HUES6 (cell line): ENCODE measurements around the gene IRF7.
A peak's percentile ranks its signal among the peaks of the same experiment; 100 is the strongest.

Experiments used
- H3K27ac ChIP-seq: 2 replicates; pipeline ENCODE4 v1.7.0; 2013; ENCODE audit warnings: low read depth, mild to moderate bottlenecking, low read length, inconsistent platforms
- H3K27me3 ChIP-seq: 2 replicates; pipeline ENCODE4 v1.6.1; 2013; ENCODE audit warnings: low read length; ENCODE audit not compliant: control insufficient read depth, insufficient read depth
- H3K36me3 ChIP-seq: 2 replicates; pipeline ENCODE4 v1.6.1; 2013; ENCODE audit warnings: low read length; ENCODE audit not compliant: control insufficient read depth, insufficient read depth
- H3K4me1 ChIP-seq: 2 replicates; pipeline ENCODE4 v1.6.1; 2013; ENCODE audit warnings: low read length; ENCODE audit not compliant: control insufficient read depth, insufficient read depth
- H3K4me3 ChIP-seq: 2 replicates; pipeline ENCODE4 v1.5.1; 2013; ENCODE audit warnings: low read depth, low read length
- H3K9ac ChIP-seq: one replicate; pipeline ENCODE4 v1.6.1; 2013; ENCODE audit warnings: mild to moderate bottlenecking, low read length
- H3K9me3 ChIP-seq: 2 replicates; pipeline ENCODE4 v1.6.1; 2013; ENCODE audit warnings: low read depth, low read length; ENCODE audit not compliant: control insufficient read depth, insufficient read depth

Gene IRF7

GRCh38 chr11:618856-619627 is 3.3 kb upstream of the IRF7 start:
- Histone ChIP-seq H3K27ac (no peak overlapping the region), H3K36me3 (peaks cover 7% of the 10 kb centered on the region; the same call in 1 of the 2 replicates), H3K4me3 (no peak overlapping the region), H3K9ac (no peak overlapping the region), H3K27me3 (no peaks in the 10 kb centered on the region), H3K4me1 (peaks cover 13% of the 10 kb centered on the region; the same call in 1 of the 2 replicates), H3K9me3 (no peaks in the 10 kb centered on the region)

GRCh38 chr11:617912-618682 is 2.3 kb upstream of the IRF7 start:
- Histone ChIP-seq H3K9me3 (no peaks in the 10 kb centered on the region), H3K4me1 (peaks cover 16% of the 10 kb centered on the region; the same call in 1 of the 2 replicates), H3K36me3 (peaks cover 10% of the 10 kb centered on the region; the same call in 1 of the 2 replicates), H3K9ac (no peak overlapping the region), H3K27me3 (no peaks in the 10 kb centered on the region), H3K4me3 (no peak overlapping the region), H3K27ac (no peak overlapping the region)

- Histone ChIP-seq H3K27ac (no peak overlapping the region), H3K27me3 (no peaks in the 10 kb centered on the region), H3K9ac (no peak overlapping the region), H3K4me1 (peaks cover 16% of the 10 kb centered on the region; the same call in 1 of the 2 replicates), H3K9me3 (no peaks in the 10 kb centered on the region), H3K36me3 (peaks cover 17% of the 10 kb centered on the region), H3K4me3 (no peak overlapping the region)
Measured at GRCh38 chr11:617199-617911, 1.6 kb upstream of the IRF7 start.

- Histone ChIP-seq H3K27ac (no peak overlapping the region), H3K36me3 (peaks cover 25% of the 10 kb centered on the region), H3K9ac (peak overlapping the region; percentile 78), H3K27me3 (no peaks in the 10 kb centered on the region), H3K9me3 (no peaks in the 10 kb centered on the region), H3K4me3 (peak overlapping the region; percentile 63; the same call in 1 of the 2 replicates), H3K4me1 (peaks cover 16% of the 10 kb centered on the region; the same call in 1 of the 2 replicates)
Measured at GRCh38 chr11:616320-617198, 809 bp upstream of the IRF7 start.

- peak overlapping the region; percentile 78 for H3K9ac ChIP-seq
- H3K27ac ChIP-seq = no peak overlapping the region
- peak overlapping the region; percentile 63 for H3K4me3 ChIP-seq
- no peaks in the 10 kb centered on the region for H3K9me3 ChIP-seq
- H3K4me1 ChIP-seq = peaks cover 16% of the 10 kb centered on the region; the same call in 1 of the 2 replicates
- peaks cover 42% of the 10 kb centered on the region for H3K36me3 ChIP-seq
- H3K27me3 ChIP-seq = no peaks in the 10 kb centered on the region
Measured at GRCh38 chr11:614623-615503, 887 bp downstream of the IRF7 start.

- peak overlapping the region; percentile 40 for H3K4me3 ChIP-seq
- H3K36me3 ChIP-seq = peaks cover 50% of the 10 kb centered on the region
- no peaks in the 10 kb centered on the region for H3K9me3 ChIP-seq
- peaks cover 16% of the 10 kb centered on the region; the same call in 1 of the 2 replicates for H3K4me1 ChIP-seq
- no peak overlapping the region for H3K9ac ChIP-seq
- no peak overlapping the region for H3K27ac ChIP-seq
- no peaks in the 10 kb centered on the region for H3K27me3 ChIP-seq
Measured at GRCh38 chr11:614021-614622, 1.6 kb downstream of the IRF7 start.

- H3K4me3 ChIP-seq = peak overlapping the region; percentile 40
- H3K27me3 ChIP-seq = no peaks in the 10 kb centered on the region
- no peak overlapping the region for H3K9ac ChIP-seq
- H3K27ac ChIP-seq = no peak overlapping the region
- H3K36me3 ChIP-seq = peaks cover 56% of the 10 kb centered on the region
- no peaks in the 10 kb centered on the region for H3K9me3 ChIP-seq
- peaks cover 16% of the 10 kb centered on the region; the same call in 1 of the 2 replicates for H3K4me1 ChIP-seq
Measured at GRCh38 chr11:613369-613968, 2.3 kb downstream of the IRF7 start.

- Histone ChIP-seq H3K4me3 (no peak overlapping the region), H3K9ac (no peak overlapping the region), H3K27me3 (no peaks in the 10 kb centered on the region), H3K36me3 (peaks cover 57% of the 10 kb centered on the region), H3K4me1 (peaks cover 16% of the 10 kb centered on the region; the same call in 1 of the 2 replicates), H3K27ac (no peak overlapping the region), H3K9me3 (no peaks in the 10 kb centered on the region)
Measured at GRCh38 chr11:612961-613300, 2.8 kb downstream of the IRF7 start.

GRCh38 chr11:612201-612960 is 3.4 kb downstream of the IRF7 start:
- H3K9ac ChIP-seq = no peak overlapping the region
- peaks cover 16% of the 10 kb centered on the region; the same call in 1 of the 2 replicates for H3K4me1 ChIP-seq
- no peak overlapping the region for H3K27ac ChIP-seq
- no peaks in the 10 kb centered on the region for H3K27me3 ChIP-seq
- H3K9me3 ChIP-seq = no peaks in the 10 kb centered on the region
- H3K36me3 ChIP-seq = peaks cover 60% of the 10 kb centered on the region
- no peak overlapping the region for H3K4me3 ChIP-seq
